Right atrium auricular region (tissue), 2 donors: ENCODE measurements around the gene ORM1. TPM values are rescaled to one million over a fixed set of nuclear protein-coding genes. Genes with fewer than 3 reads are reported as not detected.
"Not testable (repeated sequence)": the region's sequence is repeated elsewhere in the genome, so short reads cannot be mapped to it uniquely, and the experiment has no call there.

Source experiments
- DNase-seq: peaks from one replicate; pipeline ENCODE4 v3.0.0-alpha.2; 2019; ENCODE audit warnings: low spot score
- H3K27ac ChIP-seq, 2 donors: fragments of 200-600 bp; sonication (generic); 1 replicate in 1 of 2; 2 replicates in 1 of 2; pipeline ENCODE4 v1.5.1; 2016 to 2019
- H3K27me3 ChIP-seq, 2 donors: fragments of 200-600 bp; sonication (generic); one replicate each; pipeline versions ENCODE4 v1.5.1 to v1.6.0; 2017 to 2019
- H3K36me3 ChIP-seq: fragments of 200-600 bp; sonication (generic); one replicate; pipeline ENCODE4 v1.5.1; 2016
- H3K4me1 ChIP-seq, 2 donors: fragments of 200-600 bp; sonication (generic); one replicate each; pipeline versions ENCODE4 v1.5.1 to v1.6.0; 2017 to 2019
- H3K4me3 ChIP-seq, 2 donors: fragments of 200-600 bp; sonication (generic); 1 replicate in 1 of 2; 2 replicates in 1 of 2; pipeline ENCODE4 v1.5.1; 2017 to 2019; ENCODE audit warnings: mild to moderate bottlenecking in 1 of 2, moderate library complexity in 1 of 2
- H3K9me3 ChIP-seq, 2 donors: fragments of 200-600 bp; sonication (generic); one replicate each; pipeline ENCODE4 v1.5.1; 2019
- CTCF ChIP-seq, 2 donors: fragments of 200-600 bp; sonication (generic); IDR thresholded peaks; one replicate each; pipeline ENCODE4 v1.5.1; 2019; ENCODE audit warnings: antibody characterized with exemption in 2 of 2
- total RNA-seq, 2 donors: library from RNA; depleted of rRNA; stranded (reverse); fragments of >200 nt; gene quantifications; one replicate each; pipeline ENCODE4 v1.1.0, GENCODE V29; 2016

The ORM1 gene
- total RNA-seq, 2 donors from 2014 or later = not detected

GRCh38 chr9:114317665-114318357 lies 5.1 kb upstream of the ORM1 start:
- Histone ChIP-seq H3K4me3 (no peak overlapping the region), H3K27ac (no peak overlapping the region), H3K4me1 (no peaks in the 10 kb centered on the region), H3K9me3 (no peaks in the 10 kb centered on the region), H3K36me3 (no peaks in the 10 kb centered on the region), H3K27me3 (no peaks in the 10 kb centered on the region)
- DNase-seq = no peak
- no peak for TF ChIP-seq CTCF (IDR thresholded peaks at IDR 0.05)

GRCh38 chr9:114318416-114318815 lies 4.5 kb upstream of the ORM1 start:
- H3K27ac ChIP-seq = no peak overlapping the region
- no peaks in the 10 kb centered on the region for H3K36me3 ChIP-seq
- H3K4me3 ChIP-seq = no peak overlapping the region
- no peak for TF ChIP-seq CTCF (IDR thresholded peaks at IDR 0.05)
- no peaks in the 10 kb centered on the region for H3K4me1 ChIP-seq
- H3K27me3 ChIP-seq = no peaks in the 10 kb centered on the region
- H3K9me3 ChIP-seq = no peaks in the 10 kb centered on the region
- no peak for DNase-seq

GRCh38 chr9:114319147-114319546 lies 3.8 kb upstream of the ORM1 start:
- TF ChIP-seq CTCF (IDR thresholded peaks at IDR 0.05) = no peak
- H3K36me3 ChIP-seq = no peaks in the 10 kb centered on the region
- no peak overlapping the region for H3K4me3 ChIP-seq
- H3K4me1 ChIP-seq = no peaks in the 10 kb centered on the region
- no peak for DNase-seq
- H3K27me3 ChIP-seq = no peaks in the 10 kb centered on the region
- H3K9me3 ChIP-seq = no peaks in the 10 kb centered on the region
- H3K27ac ChIP-seq = no peak overlapping the region

- H3K27me3 ChIP-seq, H3K4me3 ChIP-seq, H3K27ac ChIP-seq, DNase-seq, H3K9me3 ChIP-seq, H3K36me3 ChIP-seq, H3K4me1 ChIP-seq: not testable (repeated sequence)
Measured at GRCh38 chr9:114320710-114321109, 2.2 kb upstream of the ORM1 start.

GRCh38 chr9:114321759-114322158 lies 1.1 kb upstream of the ORM1 start:
- no peak for TF ChIP-seq CTCF (IDR thresholded peaks at IDR 0.05)
- no peaks in the 10 kb centered on the region for H3K9me3 ChIP-seq
- no peak for DNase-seq

GRCh38 chr9:114322160-114322818 lies 609 bp upstream of the ORM1 start:
- not testable (repeated sequence) for H3K9me3 ChIP-seq, H3K36me3 ChIP-seq, H3K4me1 ChIP-seq, H3K4me3 ChIP-seq, H3K27me3 ChIP-seq, DNase-seq, H3K27ac ChIP-seq

More at GRCh38 chr9:114321759-114322158, 1.1 kb upstream of the ORM1 start:
- Histone ChIP-seq H3K36me3 (no peaks in the 10 kb centered on the region), H3K4me1 (no peaks in the 10 kb centered on the region), H3K27me3 (no peaks in the 10 kb centered on the region), H3K4me3 (no peak overlapping the region), H3K27ac (no peak overlapping the region)

GRCh38 chr9:114323849-114324248 lies 951 bp downstream of the ORM1 start:
- not testable (repeated sequence) for H3K4me1 ChIP-seq, H3K36me3 ChIP-seq, H3K9me3 ChIP-seq, H3K27me3 ChIP-seq, H3K4me3 ChIP-seq, DNase-seq, H3K27ac ChIP-seq
